Measurements from ENCODE around the gene TAGLN. TPM values are rescaled to one million over a fixed set of nuclear protein-coding genes. Genes with fewer than 3 reads are reported as not detected.

Gene TAGLN
- total RNA-seq, 3 donors from 2014 or later (not counting 1 experiment from before 2014, with no cell fraction given) = 8.2 to 18.0 (median 8.3) TPM

DNA sequence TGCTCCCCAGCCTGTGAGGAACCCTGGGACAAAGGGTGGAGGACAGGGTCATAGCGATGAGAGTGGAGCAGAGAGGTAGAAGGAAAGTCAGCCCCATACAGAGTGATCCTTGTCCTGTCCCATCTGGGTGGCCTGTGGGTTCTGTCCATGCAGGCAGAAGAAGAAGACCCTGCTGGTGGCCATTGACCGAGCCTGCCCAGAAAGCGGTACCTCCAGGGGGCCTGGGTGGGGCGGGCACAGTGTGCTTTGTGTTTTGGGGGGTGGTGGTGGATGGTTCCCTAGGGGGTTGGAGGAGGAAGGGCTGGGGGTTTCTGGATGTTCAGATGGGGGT is 12.8 kb upstream of the TAGLN start:
- peak overlapping the region; percentile 21 for H3K4me3 Mint-ChIP-seq
- intact Hi-C loops (cut with micrococcal nuclease) = no loop called here
- TF ChIP-seq, protein P1, sequence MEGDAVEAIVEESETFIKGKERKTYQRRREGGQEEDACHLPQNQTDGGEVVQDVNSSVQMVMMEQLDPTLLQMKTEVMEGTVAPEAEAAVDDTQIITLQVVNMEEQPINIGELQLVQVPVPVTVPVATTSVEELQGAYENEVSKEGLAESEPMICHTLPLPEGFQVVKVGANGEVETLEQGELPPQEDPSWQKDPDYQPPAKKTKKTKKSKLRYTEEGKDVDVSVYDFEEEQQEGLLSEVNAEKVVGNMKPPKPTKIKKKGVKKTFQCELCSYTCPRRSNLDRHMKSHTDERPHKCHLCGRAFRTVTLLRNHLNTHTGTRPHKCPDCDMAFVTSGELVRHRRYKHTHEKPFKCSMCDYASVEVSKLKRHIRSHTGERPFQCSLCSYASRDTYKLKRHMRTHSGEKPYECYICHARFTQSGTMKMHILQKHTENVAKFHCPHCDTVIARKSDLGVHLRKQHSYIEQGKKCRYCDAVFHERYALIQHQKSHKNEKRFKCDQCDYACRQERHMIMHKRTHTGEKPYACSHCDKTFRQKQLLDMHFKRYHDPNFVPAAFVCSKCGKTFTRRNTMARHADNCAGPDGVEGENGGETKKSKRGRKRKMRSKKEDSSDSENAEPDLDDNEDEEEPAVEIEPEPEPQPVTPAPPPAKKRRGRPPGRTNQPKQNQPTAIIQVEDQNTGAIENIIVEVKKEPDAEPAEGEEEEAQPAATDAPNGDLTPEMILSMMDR (IDR thresholded peaks at IDR 0.05) = no peak
- H3K36me3 ChIP-seq (ENCODE audit: control insufficient read depth, insufficient read depth, low read length) = peaks cover 21% of the 10 kb centered on the region
- DNase-seq = no peak
- no peaks in the 10 kb centered on the region for H3K27me3 ChIP-seq (ENCODE audit: control insufficient read depth, insufficient read depth, low read length)
- H3K9me3 ChIP-seq (ENCODE audit: control insufficient read depth, insufficient read depth, low read length) = no peaks in the 10 kb centered on the region
- no peaks in the 10 kb centered on the region for H3K4me1 Mint-ChIP-seq
- peak overlapping the region; percentile 71 for H3K27ac ChIP-seq (ENCODE audit: low read length)
- H3K36me3 Mint-ChIP-seq = no peaks in the 10 kb centered on the region
- H3K4me3 ChIP-seq (ENCODE audit: low read length) = no peak overlapping the region
- H3K27ac Mint-ChIP-seq = peak overlapping the region in 1 of 2 donors; percentile 37
- H3K4me1 ChIP-seq (ENCODE audit: control insufficient read depth, insufficient read depth, low read length) = peaks cover 56% of the 10 kb centered on the region
- ATAC-seq = no peak
- no peaks in the 10 kb centered on the region for H3K9me3 Mint-ChIP-seq
- no peaks in the 10 kb centered on the region for H3K27me3 Mint-ChIP-seq (ENCODE audit: low read depth in 2 of 2)
- 98% methylated on average over 4 of the region's 4 CpGs for WGBS (ENCODE audit: insufficient coverage)

DNA sequence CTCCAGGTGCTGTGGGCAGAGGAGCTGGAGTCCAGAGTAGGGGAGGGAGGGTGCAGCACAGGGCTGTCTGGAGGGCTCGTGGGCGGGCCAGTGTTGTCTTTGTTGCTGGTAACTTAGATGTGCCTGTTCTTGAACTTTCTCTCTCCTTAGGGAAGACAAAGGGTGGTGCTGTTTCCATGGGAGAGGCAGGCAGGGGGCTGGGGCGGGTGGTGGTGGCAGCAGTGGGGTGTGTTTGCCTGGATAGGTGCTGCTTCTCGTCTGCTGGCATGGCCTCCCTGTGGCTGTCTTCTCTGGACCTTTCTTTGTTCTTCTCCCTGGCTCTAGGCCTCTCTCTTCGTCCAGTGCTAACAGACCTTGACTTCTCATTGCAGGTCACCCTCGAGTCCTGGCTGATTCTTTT is 12.2 kb upstream of the TAGLN start:
- no peak overlapping the region for H3K27ac ChIP-seq (ENCODE audit: low read length)
- Mint-ChIP-seq H3K27ac (peak overlapping the region in 1 of 2 donors; percentile 24), H3K27me3 (ENCODE audit: low read depth in 2 of 2) (no peaks in the 10 kb centered on the region), H3K4me1 (no peaks in the 10 kb centered on the region), H3K9me3 (no peaks in the 10 kb centered on the region), H3K36me3 (no peaks in the 10 kb centered on the region), H3K4me3 (no peak overlapping the region)
- H3K9me3 ChIP-seq (ENCODE audit: control insufficient read depth, insufficient read depth, low read length) = no peaks in the 10 kb centered on the region
- TF ChIP-seq, protein P1 (IDR thresholded peaks at IDR 0.05) = no peak
- DNase-seq = no peak
- H3K27me3 ChIP-seq (ENCODE audit: control insufficient read depth, insufficient read depth, low read length) = no peaks in the 10 kb centered on the region
- ATAC-seq = no peak
- no peak overlapping the region for H3K4me3 ChIP-seq (ENCODE audit: low read length)
- intact Hi-C loops (cut with micrococcal nuclease) = no loop called here
- 90% methylated on average over 6 of the region's 6 CpGs for WGBS (ENCODE audit: insufficient coverage)
- H3K4me1 ChIP-seq (ENCODE audit: control insufficient read depth, insufficient read depth, low read length) = peaks cover 52% of the 10 kb centered on the region
- H3K36me3 ChIP-seq (ENCODE audit: control insufficient read depth, insufficient read depth, low read length) = peaks cover 23% of the 10 kb centered on the region

DNA sequence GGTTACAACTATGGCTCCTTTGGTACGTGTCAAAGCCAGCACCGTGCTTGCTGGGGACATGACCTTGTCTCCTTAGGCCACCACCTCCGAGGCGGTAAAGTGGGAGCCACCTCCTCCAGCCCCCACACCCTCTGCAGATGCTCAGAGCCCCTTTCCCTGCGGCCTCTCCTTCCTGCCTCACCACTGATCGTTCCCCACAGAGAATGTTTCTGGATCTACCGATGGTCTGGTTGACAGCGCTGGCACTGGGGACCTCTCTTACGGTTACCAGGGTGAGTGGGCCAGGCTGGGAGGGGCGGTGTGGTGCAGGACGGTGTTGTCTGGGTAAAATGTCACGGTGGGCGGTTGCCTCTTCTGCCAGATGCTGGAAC is 11.8 kb upstream of the TAGLN start:
- Mint-ChIP-seq H3K4me1 (no peaks in the 10 kb centered on the region), H3K36me3 (no peaks in the 10 kb centered on the region), H3K27ac (peak overlapping the region in 1 of 2 donors; percentile 24), H3K27me3 (ENCODE audit: low read depth in 2 of 2) (no peaks in the 10 kb centered on the region), H3K4me3 (no peak overlapping the region), H3K9me3 (no peaks in the 10 kb centered on the region)
- H3K27ac ChIP-seq (ENCODE audit: low read length) = no peak overlapping the region
- H3K27me3 ChIP-seq (ENCODE audit: control insufficient read depth, insufficient read depth, low read length) = no peaks in the 10 kb centered on the region
- DNase-seq (no peak), ATAC-seq (no peak)
- intact Hi-C loops (cut with micrococcal nuclease) = no loop called here
- no peaks in the 10 kb centered on the region for H3K9me3 ChIP-seq (ENCODE audit: control insufficient read depth, insufficient read depth, low read length)
- H3K4me1 ChIP-seq (ENCODE audit: control insufficient read depth, insufficient read depth, low read length) = peaks cover 52% of the 10 kb centered on the region
- TF ChIP-seq, protein P1 (IDR thresholded peaks at IDR 0.05) = no peak
- H3K4me3 ChIP-seq (ENCODE audit: low read length) = no peak overlapping the region
- WGBS (ENCODE audit: insufficient coverage) = 92% methylated on average over 13 of the region's 13 CpGs
- peaks cover 27% of the 10 kb centered on the region for H3K36me3 ChIP-seq (ENCODE audit: control insufficient read depth, insufficient read depth, low read length)

DNA sequence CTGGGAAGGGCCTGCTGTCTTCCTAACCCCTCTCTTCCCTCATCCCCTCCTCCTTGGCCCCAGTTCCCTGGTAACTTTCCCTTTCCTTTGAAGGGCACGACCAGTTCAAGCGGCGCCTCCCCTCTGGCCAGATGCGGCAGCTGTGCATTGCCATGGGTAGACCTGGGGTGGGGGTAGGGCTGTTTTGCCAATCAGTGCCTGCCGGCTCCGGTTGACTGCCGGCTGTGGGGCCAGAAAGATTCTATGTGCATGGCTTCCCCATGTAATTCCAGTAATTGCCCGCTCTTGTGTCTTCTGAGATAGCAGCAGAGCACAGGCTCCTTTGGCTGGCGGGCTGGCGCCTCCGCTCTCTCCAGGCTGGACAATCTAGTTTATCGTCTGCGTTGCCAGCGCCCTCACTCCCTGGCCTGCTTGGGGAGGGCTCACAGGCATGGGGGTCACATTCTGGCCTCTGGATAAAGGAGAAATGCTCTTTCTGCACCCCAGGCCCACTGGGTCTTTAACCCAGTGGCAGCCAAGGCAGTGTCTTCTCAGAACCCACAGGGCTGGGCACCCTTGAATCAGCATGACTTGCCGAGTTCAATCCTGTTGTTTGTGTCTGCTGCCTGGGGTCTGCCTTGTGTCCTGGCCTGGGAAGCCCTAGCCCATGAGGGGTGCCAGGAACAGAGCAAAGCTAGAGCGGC is 11.2 kb upstream of the TAGLN start:
- Mint-ChIP-seq H3K4me3 (no peak overlapping the region), H3K36me3 (no peaks in the 10 kb centered on the region), H3K4me1 (no peaks in the 10 kb centered on the region), H3K27me3 (ENCODE audit: low read depth in 2 of 2) (no peaks in the 10 kb centered on the region), H3K27ac (no peak overlapping the region), H3K9me3 (no peaks in the 10 kb centered on the region)
- TF ChIP-seq, protein P1 (IDR thresholded peaks at IDR 0.05) = no peak
- ATAC-seq (no peak), DNase-seq (no peak)
- WGBS (ENCODE audit: insufficient coverage) = 97% methylated on average over 16 of the region's 16 CpGs
- H3K4me3 ChIP-seq (ENCODE audit: low read length) = no peak overlapping the region
- H3K27me3 ChIP-seq (ENCODE audit: control insufficient read depth, insufficient read depth, low read length) = no peaks in the 10 kb centered on the region
- peaks cover 52% of the 10 kb centered on the region for H3K4me1 ChIP-seq (ENCODE audit: control insufficient read depth, insufficient read depth, low read length)
- H3K9me3 ChIP-seq (ENCODE audit: control insufficient read depth, insufficient read depth, low read length) = no peaks in the 10 kb centered on the region
- intact Hi-C loops (cut with micrococcal nuclease) = no loop called here
- H3K27ac ChIP-seq (ENCODE audit: low read length) = no peak overlapping the region
- peaks cover 29% of the 10 kb centered on the region for H3K36me3 ChIP-seq (ENCODE audit: control insufficient read depth, insufficient read depth, low read length)
